GM20431 (cell line): ENCODE measurements around the gene HAS3.

Experiments
- in situ Hi-C: fragments of 300-500 bp; cut with MseI, MboI; formaldehyde crosslinking; loops from one replicate; pipeline ENCODE4 v1.15.0; 2020; ENCODE audit warnings: low sequenced_read_pairs; ENCODE audit not compliant: unreplicated experiment

The HAS3 gene

DNA sequence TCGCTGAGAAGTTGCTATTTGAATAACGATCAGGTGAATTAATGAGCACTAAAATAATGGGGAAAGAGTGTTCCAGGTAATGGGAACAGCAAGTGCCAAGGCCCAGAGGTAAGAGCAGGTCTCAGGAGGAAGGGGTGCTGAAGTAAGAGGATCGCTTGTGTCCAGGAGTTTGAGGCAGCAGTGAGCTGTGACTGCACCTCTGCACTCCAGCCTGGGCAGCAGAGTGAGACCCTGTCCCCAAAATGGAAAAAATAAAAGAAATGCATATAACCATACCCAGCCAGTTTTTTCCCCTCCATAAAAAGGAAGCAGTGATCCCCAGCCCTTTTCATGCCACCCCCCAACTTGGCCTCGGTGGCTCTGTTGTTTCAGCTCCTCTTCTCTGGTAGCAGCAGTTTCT, 16.8 kb upstream of the HAS3 start:
- in situ Hi-C loops, result no loop called here

DNA sequence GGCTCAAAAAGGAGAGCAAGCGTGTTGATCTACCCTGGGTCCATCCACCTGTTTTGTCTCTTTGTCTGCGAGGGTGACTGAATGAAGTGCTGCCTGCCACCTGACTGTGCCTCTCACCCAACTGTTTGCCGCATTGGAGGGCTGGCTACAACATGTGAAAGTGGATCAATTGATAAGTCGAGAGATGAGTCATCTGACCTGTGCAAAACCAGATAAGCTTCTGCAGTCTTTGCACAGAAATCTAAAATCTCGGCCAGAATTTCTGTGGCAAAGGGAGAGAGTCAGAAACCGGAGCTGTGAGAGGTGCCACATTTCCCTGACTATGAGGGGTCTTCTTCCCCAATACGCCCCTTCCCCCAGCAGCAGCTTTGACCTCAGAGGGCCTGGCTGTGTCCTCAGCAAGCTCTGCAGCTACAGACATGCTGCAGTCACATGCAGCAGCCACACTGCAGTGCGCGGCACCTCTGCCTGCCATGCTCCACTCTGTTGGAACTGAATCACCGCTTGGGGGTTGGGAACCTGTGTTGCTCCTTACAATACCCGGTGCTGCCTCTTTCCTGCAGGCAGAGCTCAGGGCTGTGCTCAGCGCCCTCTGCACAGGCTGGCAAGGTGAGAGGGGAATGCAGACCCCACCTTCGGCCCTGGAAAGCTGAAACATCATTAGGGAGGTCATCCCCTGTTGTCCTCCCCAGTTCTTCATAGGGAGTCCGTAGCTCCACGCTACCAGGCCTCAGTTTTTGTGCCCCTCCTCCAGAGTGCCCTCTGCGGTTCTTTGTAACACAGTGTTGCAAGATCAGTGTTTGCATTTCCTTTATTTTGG, 16.2 kb upstream of the HAS3 start:
- in situ Hi-C loops, result no loop called here

DNA sequence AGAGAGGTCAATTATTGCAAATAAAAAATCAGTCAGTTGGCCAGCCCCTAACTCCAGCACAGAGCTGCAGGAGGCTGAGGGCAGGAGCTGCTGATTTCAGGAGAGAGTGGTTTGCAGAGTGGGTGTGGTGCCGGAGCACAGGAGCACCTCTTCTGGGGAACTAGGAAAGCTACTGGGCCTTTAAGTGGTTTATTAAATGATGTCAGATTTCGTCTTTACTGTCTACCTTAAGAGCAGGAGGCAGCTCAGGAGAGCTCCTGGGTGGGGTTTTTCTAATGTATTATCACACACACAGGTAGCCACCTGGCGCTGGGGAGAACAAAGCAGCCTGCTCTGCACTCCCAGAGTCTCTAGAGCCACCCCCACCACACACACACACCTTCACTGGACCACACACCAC, 11.5 kb upstream of the HAS3 start:
- in situ Hi-C loops, result no loop called here

DNA sequence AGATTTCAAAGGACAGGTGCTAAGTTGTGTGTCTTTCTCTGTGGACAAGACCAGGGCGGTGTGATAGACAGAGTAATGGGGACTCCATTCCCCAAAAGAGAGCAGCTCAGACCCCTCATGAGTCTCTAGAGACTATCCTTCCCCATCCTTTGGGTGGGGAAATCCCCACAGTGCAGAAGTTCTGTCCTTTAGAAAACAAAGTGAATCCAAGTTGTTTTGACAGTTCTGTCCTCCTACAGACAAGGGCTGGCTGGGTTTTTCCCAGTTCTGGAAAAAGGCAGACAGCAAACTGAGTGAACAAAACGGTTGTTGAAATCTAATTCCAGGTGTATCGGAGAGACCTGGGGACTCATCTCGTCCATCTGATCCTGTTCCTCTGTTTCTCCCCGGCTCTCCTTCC, 11.0 kb upstream of the HAS3 start:
- in situ Hi-C loops, result no loop called here

DNA sequence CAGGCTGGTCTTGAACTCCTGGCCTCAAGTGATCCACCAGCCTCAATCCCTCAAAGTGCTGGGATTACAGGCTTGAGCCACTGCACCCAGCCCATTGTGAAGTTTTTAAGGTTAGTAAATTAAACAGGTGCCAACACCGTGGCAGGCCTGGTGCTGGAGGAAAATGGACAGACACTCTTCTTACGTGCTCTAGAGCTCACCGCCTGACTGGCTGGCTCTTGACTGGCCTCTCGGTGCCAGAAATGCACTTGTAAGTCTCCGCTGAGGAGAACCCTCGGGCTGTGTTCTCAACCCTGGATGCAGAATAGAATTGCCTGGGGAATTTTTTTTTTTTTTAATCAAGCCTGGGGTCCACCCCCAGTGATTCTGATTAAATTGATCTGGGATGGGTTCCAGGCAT, 10.3 kb upstream of the HAS3 start:
- in situ Hi-C loops, result no loop called here

DNA sequence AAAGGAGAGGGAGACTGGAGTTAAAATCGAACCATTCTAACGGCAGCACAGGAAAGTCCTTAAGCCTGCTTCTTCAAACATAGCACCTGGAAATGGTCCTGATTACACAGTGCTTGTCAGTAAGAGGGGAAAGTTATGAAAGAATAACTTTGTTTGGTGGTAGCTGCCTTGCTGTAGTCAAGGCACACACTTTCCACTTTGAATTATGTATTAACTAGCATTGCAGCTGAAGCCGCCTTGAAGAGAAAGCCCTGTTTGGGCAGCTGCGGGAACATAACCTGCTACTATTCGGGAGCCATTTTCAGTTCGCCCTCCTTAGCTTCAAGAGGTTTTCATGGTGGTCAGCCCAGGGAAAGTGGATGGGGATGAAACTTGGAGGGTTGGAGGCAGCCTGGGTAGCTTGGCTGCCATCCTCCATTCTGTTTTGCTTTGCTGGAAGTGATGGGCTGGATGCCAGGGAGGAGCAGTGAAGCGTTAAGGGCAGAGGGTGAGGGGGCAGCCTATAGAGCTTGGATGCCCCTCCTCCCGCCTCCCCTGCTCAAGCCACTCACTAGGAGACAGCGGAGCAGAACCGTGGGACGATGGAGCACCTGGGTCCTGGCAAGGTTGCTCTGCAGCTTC, 5.3 kb upstream of the HAS3 start:
- in situ Hi-C loops, result loop anchor here (25.0 kb wide), 3 partner anchors 213 to 563 kb away; partner anchors contain the start of gene ZFP90

DNA sequence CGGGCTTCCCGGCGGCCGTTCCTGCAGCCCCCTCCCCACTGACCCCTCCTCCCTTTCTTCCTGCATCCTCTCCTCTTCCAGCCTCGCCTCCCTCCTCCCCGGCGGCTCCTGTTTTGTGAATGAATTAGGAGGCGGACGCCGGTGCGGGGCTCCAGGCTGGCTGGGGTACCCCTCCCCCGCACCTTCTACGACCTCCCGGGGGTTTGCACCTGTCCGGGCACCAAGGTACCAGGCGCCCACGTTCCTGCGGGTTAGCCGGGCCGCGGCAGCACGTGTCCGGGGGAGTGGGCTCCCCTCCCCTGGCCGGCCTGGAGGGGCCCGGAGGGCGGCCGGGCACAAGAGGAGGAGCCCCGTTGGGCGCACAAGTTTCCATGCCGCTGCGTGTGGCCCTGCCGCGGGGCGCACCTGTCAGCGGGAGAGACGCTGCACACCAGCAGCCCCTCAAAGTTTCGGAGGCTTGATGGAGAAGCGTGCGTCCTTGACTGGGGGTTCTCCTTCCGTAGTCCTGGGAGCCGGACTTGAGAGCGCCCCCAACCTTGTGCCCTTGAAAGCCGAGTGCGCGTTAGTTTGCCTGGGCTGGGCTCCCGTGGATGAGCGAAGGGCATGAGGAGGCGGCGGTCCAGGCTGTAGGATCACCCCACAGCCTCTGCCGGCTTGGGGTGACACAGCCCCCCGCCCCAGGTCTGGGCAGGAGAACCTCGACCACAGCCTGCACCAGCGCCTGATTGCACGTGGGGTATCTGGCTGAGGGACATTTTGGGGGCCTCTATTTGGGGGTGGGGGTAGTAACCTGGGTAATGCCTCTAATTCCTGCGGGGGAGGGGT, 1.2 kb downstream of the HAS3 start:
- in situ Hi-C loops, result loop anchor here (25.0 kb wide), 3 partner anchors 219 to 569 kb away; partner anchors contain the start of gene ZFP90

DNA sequence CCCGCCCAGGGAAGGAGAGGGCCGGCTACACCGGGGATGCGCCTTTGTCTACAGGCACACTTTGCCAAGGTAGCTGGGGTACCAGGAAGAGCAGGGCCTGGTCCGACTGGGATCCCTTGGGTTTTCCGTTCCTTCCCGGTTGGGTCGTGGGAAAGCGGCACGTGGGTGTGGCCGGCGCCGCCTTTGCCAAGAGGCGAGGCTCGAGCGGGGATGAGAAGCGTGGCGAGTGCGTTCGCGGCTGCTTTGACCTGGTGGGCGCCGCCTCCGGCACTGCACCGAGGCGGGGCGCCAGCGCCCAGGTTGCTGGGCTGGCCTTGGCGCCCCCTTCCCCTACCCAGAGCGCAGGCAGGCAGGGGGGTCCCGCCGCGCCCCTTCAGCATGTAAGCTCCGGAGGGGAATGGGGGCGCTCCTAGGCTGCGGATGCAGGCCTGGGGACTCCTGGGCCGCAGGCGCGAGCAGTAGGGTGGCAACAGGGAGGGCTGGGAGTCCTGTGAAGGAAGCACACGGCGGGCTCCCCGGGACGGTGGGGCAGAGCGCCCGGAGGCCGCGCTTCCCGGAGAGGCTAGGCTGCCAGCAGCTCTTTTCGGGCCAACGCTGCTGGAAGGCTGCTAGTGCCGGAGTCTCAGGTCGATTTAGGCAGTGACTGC, 2.0 kb downstream of the HAS3 start:
- in situ Hi-C loops, result loop anchor here (25.0 kb wide), 3 partner anchors 220 to 570 kb away; partner anchors contain the start of gene ZFP90

DNA sequence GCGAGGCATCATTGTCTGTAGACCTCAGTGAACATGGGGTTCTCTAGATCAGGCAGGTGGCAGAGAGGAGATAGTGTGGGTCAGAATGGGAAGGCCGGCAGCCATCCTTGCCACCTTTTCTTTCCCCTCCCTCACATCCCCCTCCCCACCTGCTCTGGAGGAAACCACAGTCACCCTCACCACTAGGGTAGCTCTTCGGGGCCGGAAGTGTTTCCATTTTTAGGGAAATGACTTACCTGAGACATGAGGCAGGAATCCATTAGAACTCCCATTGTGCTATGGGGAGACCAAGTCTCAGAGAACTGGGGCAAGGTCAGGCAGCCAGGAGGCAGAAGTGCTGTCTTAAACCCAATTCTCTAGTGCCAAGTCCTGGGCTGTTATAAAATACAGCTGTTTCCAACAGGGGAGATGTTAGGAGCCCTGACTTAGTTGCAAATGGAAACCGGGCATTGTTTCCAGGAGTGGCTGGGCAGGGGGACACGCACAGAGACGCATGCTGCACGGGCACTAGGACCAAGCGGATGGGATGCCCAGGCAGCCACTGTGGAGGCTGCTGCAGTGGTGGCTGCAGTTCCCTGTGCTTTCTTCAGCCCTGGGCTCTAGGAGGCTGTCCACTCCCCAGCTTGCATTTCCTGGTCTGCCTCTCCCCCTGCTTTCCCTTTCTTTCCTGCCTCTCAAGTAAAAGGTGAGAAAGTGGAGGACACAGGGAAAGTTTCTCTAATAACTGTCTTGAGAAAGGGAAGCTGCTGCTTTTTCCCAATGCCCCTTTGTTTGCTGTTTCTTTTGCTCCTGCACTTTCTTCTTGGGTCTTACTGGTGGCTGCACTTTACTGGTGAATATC, 2.8 kb downstream of the HAS3 start:
- in situ Hi-C loops, result loop anchor here (25.0 kb wide), 3 partner anchors 221 to 571 kb away; partner anchors contain the start of gene ZFP90

DNA sequence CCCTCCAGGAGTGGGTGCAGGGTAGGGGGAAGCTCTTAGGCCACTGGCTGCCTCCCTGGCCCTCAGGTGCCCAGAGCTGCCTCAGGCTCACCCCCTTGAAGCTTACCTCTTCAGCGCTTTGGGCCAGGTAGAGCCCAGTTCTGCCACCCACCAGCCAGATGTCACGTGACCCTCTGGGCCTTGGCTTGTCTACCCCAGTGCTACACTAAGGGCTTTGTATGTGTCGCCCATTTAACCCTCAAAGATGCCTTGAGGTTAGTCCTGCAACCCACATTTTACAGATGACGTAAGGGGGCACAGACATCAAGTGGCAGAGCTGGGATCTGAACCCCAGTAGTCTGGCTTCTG, 3.4 kb downstream of the HAS3 start:
- in situ Hi-C loops, result loop anchor here (25.0 kb wide), 3 partner anchors 222 to 572 kb away; partner anchors contain the start of gene ZFP90

DNA sequence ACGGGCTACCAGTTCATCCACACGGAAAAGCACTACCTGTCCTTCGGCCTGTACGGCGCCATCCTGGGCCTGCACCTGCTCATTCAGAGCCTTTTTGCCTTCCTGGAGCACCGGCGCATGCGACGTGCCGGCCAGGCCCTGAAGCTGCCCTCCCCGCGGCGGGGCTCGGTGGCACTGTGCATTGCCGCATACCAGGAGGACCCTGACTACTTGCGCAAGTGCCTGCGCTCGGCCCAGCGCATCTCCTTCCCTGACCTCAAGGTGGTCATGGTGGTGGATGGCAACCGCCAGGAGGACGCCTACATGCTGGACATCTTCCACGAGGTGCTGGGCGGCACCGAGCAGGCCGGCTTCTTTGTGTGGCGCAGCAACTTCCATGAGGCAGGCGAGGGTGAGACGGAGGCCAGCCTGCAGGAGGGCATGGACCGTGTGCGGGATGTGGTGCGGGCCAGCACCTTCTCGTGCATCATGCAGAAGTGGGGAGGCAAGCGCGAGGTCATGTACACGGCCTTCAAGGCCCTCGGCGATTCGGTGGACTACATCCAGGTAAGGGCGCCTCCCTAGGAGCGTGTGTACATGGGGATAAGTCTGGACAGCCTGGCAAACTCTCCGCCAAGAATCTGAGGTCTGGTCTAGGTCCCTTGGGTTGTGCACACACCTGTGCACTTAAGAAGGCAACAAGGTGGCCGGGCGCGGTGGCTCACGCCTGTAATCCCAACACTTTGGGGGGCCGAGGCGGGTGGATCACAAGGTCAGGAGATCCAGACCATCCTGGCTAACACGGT, 4.2 kb downstream of the HAS3 start:
- in situ Hi-C loops, result loop anchor here (25.0 kb wide), 3 partner anchors 222 to 572 kb away; partner anchors contain the start of gene ZFP90

DNA sequence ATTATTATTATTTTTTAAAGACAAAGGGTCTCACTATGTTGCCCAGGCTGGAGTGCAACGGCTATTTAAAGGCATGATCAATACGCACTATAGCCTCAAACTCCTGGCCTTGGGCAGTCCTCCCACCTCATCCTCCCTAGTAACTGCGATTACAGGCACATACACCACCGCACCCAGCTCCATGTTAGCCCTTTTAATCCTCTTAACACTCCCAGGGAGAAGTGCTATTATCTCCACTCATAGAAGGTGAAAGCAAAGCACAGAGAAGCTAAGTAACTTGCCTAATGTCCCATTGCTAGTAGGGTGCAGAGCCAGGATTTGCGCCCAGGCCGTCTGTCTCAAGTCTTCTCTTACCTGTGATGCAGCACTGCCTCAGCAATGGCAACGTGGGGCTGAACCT, 5.0 kb downstream of the HAS3 start:
- in situ Hi-C loops, result loop anchor here (25.0 kb wide), 3 partner anchors 223 to 573 kb away; partner anchors contain the start of gene ZFP90

DNA sequence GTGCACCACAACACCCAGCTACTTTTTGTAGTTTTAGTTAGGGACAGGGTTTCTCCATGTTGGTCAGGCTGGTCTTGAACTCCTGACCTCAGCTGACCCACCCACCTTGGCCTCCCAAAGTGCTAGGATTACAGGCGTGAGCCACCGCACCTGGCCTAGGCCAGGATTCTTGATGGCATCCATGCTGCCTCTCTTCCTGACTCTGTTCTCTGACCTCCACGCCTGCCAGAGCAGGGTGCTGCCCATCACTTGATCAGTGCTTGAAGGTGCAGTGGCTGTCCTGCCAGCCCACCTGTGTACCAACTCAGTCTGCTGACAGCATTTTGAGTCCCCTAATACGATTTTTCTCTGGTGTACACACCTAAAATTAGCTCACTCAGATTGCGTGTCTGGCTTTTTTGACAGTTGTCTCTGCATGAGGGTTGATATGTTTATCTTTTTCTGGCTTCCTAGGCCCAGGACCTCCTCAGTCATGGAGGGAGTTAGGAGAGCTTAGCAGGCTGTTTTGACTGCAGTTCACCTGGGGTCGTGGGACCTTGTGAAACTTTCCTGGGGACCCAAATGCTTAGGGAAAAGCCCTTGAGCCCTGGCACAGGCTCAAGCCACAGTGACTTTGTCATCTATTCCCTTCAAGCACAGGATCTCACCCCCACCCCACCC, 5.9 kb downstream of the HAS3 start:
- in situ Hi-C loops, result loop anchor here (25.0 kb wide), 3 partner anchors 224 to 574 kb away; partner anchors contain the start of gene ZFP90

DNA sequence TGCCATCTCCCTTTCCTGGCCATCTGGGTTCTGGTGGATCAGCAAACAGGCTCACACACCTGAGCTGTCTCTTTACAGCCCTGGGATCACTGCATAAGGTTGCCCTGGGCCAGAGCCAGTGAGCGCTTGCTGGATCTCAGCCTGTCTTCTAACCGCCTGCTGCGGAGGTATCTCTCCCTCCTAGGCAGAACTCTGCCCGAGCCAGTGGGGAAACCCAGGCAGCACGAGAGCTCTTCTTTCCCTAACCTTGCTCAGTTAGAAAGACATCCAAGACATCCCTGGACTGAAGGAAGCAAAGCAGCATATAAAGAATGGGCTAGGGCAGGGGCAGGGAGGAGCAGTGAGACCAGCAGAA, 6.4 kb downstream of the HAS3 start:
- in situ Hi-C loops, result loop anchor here (25.0 kb wide), 3 partner anchors 225 to 575 kb away; partner anchors contain the start of gene ZFP90

DNA sequence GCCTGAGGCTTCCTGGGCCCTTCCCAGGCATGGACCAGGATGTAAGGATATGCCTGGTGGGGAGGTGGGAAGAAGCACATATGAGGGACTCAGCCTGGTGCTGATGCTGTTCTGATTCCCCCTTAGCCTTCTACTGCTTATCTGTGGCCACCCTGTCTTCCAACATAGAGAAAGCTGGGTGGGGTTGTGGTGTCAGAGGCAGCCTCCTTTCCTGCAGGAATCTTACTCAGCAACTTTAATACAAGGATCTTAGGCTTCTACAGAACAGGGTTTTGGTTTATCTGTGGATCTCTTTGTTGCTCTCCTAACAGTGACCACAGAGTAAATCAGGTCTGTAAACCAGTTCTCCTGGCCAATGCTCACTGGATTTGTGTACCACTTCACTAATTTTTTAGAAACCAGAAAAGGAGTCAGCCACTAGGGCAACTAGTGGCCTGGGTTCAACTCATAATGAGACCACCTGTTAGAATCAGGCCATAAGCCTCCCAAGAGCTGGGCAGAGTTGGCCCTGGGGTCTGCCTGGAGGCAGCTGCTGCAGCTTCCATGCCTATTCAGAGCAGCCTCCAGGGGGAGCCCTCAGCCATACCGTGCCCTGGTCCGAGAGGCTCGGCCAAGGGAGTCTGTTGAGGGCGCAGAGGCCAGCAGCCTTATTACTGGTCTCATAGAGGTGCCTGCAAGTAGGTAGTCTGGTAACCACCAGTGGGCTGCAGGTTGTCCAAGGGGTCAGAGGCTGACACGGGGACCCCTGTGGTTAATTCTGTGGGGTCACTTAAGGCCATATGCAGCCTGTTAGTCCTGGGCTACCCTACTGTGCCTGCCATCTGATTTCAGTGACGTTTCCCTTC, 7.1 kb downstream of the HAS3 start:
- in situ Hi-C loops, result loop anchor here (25.0 kb wide), 3 partner anchors 225 to 575 kb away; partner anchors contain the start of gene ZFP90

DNA sequence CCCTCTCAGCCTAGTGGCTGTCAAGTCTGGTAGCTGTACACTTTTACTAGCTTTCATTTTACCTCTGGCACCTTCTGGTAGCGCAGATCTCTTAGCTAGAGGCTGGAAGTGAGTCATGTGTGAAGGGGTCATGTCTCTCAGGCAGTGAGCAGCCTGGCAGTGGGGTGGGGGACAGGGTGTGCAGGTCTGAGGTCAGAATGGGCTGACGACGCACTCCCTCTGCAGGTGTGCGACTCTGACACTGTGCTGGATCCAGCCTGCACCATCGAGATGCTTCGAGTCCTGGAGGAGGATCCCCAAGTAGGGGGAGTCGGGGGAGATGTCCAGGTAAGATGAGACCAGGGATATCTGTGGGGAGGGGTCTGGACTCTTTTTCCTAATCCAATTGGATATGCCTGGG, 7.8 kb downstream of the HAS3 start:
- in situ Hi-C loops, result loop anchor here (25.0 kb wide), 3 partner anchors 226 to 576 kb away; partner anchors contain the start of gene ZFP90
